GM18870 (cell line): ENCODE data around the gene PRDM15.

Experiments
- ATAC-seq: cut with Tn5 transposase; IDR thresholded peaks from one replicate; pipeline ENCODE4 v1.9.1; 2021; ENCODE audit warnings: moderate library complexity; ENCODE audit not compliant: unreplicated experiment

PRDM15 gene

DNA sequence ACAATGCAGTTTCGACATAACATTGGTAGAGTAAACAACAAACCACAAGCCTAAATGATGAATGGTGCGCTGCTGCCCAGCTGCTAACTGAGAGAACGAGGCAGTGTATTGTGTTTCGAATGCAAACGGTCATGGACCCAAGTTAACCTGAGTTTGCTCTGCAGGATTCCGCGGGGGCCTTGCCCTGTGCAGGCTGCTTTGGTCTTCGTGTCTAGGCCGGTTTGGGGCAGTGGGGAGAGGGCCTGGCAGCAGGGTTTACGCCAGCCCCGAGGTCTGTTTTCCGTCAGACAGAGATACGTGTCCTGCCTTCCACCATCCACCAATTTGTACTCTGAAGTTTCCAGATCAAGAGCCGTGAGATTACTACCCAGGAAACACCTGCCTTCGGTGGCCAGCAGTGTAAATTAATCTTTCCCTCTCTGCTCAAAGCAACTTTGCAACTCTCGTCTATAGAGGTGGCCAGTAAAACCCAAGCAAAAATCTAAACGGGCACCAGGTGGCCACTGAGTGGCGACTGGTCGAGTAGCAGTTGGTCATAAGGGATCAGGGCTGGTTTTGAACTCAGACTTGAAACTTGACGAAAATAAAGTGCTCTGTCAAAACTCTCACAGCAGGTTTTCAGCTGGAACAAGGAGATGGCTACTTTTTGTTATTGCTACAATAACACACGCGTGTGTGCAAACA is 6.3 kb upstream of the PRDM15 start:
- no peak for ATAC-seq

DNA sequence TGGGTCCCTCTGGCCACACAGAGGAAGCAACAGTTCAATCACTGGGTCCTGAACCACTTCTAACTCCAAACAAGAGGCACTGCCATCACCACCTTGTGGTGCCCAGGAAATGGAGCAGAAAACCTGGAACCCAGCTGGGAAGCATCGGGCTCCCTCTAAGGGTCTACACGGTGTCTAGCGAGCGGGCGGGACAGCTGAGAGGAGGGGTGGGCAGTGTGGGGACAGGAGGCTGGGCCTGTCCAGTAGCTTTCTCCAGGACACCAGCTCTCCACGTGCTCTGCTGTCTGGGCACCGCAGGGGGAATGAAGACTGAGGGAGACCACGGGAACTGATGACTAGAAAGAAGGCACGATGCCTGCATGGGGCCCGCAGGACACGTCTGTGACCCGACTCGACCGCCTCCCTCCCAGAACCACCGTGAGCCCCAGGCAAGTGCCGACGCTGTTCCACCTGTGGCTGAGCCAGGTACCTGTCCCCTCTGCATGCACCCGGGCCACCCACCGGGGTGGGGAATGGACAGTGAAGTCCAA is 5.4 kb upstream of the PRDM15 start:
- ATAC-seq: no peak

DNA sequence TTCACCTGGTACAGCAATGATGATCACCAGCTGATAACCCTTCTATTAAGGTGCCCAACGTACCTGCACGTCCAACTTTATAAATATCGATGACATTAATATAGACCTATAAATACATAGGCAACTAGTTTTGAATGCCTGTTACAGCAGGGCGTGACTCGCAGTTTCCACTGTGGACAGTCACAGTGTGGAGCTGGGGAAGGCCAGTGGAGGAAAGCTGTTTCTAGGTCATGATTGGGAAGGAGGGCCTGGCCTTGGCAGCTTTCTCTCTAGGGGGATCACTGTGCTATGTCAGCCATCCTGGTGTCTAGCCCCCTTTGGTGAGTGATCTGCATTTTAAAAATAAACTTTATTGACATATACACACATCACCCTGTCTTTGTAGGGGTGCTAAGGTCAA is 4.4 kb upstream of the PRDM15 start:
- ATAC-seq: no peak

DNA sequence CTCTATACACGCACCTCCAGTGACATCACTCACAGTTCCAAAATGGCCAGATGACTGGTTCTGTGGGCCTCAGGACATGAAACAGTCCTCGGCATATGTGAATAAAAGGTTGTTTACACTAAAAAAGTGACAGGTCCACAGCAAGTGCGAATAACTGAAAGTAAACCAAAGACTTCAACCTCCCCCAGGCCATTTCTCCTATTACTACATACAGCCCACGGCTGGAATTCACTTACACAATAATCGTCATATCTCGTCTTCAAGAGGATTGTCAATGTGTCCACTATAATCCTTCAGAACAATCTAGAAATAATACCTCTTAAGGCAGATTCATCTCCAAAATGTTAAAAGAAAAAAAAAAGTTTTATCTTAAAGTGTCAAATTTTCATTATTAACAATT is 1.9 kb upstream of the PRDM15 start:
- ATAC-seq: no peak

DNA sequence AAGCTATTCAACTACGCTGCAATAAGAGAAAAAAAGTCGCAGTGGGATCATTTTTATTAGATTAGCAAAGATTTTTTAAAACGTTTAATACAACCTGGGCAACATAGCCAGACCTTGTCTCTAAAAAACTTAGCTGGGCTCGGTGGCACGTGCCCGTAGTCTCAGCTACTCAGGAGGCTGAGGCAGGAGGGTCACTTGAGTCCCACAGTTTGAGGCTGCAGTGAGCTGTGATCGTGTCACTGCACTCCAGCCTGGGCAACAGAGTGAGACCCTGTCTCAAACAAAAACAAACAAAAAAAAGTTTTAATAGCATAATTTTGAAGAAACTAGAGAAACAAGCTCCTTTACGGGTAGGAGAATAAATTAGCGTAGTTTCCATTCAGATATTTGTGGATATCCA is 1.0 kb upstream of the PRDM15 start:
- ATAC-seq: no peak

DNA sequence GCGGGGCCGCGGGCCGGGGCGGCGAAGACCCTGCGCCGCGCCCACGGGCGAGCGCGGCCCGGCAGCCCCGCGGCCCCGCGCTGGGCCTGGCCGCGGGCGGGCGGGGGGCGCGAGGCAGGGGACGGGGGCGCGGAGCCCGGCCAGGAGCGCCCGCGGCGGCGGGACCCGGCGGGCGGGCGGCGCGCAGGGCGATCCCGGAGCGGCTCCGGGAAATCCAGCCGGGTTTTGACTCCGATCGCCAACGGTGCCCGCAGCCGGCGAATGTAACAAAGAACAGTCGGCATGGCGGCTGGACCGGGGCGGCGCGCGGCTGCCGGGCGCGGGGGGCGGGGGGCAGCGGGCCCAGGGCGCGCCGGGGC is 334 bp downstream of the PRDM15 start:
- ATAC-seq: peak; percentile 46

DNA sequence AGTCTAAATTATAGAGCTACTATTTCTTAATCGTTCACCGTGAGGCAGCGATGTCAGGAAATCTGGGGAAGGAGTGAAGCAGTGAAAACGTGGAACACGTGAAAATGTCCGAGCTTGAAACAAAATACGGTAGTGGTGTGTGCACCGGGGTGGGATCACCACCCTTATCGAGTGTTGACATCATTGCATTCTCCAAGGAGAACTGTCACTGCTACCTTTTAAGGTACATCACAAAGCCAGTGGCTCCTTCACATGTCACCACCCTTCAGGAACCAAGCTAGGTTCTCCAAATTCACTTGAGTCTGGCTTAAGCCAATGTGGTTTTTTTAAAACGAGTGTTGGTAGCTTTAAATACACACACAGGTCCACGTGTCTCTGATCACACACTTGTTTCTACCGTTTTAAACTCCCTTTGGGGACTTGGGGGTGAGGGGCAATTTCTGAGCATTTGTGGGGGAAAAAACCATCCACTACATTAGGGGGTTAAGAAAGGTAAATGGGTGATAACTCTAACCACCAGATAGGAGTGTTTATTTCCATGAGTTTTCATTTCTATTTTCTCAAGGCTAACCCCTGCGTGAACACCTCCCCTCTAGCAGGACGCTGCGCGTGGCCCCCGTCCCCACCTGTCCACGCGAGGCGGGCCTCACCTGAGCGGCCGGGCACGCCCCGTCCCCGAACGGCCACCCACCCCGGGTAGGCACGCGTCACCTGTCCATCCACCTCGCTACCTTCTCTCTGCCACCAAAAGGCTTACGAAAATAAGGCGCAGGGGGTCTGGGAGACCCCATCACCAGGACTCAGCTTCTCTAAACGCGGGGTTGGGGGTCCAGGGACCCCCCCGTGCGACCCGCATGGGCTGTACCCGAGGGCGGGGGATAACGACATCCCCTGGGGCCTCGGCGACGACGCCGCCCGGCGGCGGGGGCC is 978 bp downstream of the PRDM15 start:
- no peak for ATAC-seq

DNA sequence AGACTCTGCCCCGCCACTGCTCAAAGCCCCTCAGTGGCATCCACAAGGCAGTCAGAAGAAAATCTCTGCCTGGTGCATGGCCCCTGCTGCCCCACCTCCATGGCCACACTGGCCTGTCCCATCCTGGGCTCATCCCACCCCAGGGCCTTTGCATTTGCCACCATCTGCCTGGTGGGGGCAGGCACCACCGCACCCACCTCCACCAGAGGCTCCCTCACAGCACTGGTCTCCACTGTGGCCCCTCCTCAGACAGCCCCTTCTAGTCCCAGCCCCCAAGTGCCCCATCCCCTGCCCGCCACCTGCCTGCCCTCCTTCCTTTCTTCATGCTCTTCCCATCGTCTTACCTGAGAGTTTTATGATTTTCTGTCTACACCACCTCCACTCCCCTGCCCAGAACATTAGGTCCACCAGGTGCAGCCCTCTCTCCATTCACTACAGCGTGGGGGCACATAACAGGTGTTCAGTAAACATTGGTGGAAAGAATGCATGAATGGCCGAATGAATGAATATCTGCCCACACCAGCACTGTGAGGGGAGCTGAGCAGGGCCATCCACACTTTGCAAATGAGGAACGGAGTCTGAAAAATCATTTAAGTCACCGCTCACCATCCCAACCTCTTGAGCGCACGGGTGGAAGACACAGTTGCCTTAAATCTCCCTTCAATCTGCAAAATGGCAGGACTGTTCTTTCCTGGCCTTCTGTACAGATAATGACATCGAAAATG is 2.1 kb downstream of the PRDM15 start:
- no peak for ATAC-seq

DNA sequence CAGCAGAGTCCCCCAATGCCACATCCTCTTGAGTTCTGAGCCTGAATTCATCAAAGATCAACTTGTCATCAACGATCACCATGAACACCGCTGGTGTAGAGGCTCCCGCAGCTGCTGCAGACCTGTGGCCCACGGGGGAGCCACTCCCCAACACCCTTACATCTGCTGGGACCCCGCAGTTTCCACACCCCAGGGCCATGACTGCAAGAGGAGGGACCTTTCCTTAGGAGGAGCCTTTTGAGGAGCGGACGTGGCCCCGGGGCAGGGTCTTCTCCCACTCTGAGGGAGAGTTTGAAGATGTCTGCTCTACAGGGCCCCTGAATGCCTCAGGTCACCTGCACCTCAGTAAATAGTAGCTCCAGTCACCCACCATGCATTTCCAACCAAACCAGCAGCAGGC is 2.7 kb downstream of the PRDM15 start:
- no peak for ATAC-seq

DNA sequence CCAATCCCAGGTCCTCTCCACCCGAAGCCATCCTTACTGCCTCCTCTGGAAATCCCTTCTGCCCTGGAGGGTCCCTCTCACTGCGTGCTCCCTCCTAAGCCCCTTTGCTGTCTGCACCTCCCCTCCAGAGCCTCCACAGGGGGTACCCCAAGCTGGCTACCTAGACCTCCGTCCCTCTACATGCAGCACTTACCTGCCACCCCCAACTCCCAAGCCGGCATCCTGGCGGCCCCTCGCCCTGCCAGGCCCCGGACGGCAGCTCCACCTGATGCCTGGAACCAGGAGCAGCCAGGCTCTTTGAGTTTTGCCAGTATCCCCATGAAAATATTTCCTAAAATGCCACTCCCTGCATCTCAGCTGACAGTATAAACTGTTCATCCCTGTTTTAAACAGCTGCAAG is 4.1 kb downstream of the PRDM15 start:
- no peak for ATAC-seq

DNA sequence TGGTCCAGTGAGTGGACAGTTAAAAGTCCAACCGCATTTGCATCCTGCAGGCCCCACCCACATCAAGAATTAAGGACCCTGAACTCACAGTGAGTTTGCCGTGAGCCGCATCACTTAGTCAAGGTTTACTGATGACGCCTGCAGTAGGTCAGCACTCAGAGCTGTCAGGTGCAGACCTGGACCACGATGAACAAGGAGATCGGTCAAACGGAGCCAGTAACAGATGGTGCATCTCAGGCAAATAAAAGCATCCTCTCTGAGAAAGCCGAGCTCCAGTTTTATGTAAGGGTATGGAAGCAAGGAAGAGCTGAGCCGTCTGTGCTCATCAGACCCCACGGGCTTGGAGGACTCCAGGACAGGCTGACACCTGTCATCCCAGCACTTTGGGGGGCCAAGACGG is 4.5 kb downstream of the PRDM15 start:
- no peak for ATAC-seq

DNA sequence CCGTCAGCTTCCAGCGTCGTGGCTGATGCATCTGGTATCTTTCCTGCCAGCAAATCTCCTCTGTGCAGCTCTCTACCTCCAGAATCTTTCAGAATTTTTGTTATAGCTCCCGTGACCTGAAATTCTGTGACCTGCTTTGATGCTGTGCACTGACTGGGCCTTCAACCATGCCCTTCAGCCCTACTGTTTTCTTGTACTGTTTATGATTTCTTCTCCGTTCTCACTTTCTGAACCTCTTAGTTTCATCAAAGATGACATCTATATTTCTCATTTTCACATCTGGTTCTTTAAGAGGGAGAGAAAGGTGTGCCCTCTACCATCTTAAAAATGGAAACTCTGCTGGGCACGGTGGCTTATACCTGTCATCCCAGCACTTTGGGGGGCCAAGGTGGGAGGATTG is 5.7 kb downstream of the PRDM15 start:
- no peak for ATAC-seq

DNA sequence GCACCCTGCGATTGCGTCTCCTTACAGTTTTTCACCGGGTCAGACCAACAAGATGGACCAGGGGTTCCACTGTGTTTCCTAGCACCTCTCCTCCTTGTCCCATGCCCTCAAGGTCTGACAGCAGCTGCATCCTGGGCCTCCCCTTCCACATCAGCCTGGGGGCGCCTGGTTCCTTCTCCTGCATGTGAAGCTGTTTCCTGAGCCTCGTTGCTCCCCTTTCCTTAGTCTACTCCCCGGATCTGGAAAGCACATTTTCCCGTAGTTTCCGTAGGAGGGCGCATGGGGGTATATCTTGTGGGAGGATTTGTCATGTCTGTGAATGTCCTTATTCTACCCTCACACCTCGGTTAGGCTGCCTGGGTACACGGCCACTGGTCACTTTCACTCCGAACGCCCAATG is 6.1 kb downstream of the PRDM15 start:
- no peak for ATAC-seq

DNA sequence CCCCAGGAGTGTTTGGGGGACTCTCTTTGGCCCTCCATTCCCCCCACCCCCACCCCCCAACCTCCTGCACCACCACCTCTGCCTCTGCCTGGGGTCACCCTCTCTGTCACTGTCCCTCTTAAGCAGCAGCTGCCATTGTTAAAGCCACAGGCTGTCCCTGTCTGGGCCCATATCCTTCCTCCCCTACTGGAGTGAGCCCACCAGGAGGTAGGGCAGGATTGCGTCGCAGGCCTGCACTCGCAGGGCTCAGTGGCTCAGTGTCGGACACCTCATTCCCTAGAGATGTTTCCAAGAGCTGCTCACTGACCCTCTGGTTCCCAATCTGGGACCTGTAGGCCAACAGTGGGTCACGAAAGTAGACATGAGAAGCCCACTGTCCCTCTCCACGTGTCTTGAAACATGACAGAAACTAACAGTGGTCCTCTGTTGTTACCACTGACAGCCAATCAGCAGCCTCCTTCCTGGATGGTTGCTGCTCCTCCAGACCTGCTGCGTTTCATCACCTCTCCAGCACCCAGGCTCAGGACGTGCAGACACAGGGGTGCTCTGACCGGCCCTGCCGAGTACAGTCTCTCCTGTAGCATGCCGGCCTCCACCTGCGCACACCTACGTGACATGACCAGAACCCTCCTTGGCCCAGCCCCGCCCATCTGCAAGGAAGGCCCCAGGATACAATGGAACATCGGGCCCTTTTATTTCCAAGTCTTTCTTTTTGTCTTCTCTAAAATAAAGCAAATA is 7.7 kb downstream of the PRDM15 start:
- ATAC-seq: no peak

DNA sequence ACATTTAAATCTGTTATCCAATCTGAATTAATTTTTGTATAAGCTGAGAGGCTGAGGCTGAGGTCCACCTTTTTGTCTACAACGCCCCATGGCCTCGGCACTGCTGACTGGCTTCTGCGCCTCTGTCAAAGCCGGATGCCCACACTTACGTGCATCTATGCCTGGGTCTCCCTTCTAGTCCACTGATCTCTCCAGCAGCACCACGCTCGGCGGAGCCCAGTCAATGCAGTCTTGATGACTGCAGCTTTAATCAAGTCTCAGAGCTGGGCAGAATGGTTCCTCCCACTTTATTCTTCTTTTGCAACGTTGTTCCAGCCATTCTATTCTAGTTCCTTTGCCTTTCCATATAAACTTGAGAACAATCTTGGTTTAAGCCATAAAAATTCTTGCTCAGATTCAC is 9.4 kb downstream of the PRDM15 start:
- no peak for ATAC-seq

DNA sequence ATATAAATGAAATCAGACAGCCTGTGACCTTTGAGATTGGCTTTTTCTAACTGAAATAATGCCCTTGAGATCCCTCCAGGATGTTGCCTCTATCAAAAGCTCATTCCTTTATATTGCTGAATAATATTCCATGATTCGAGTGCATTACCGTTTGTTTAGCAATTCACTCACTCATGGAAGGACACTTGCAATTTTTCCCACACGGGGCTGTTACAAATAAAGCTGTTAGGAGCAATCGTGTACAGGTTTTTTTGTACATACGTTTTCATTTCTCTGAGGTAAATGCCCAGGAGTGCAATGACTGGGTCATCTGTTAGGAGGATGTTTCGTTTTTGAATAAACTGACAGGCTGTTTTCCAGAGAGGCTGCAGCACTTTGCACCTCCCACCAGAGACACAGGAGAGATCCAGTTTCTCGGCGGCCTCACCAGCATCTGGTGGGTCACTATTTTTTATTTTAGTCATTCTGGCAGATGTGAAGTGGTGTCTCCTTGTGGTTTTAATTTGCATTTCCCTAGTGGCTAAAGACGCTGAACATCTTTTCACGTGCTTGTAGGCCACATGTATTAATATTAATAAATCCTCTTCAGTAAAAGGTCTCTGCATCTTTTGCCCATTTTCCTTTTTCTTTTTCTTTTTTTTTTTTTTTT is 11.0 kb downstream of the PRDM15 start:
- peak; percentile 52 for ATAC-seq

DNA sequence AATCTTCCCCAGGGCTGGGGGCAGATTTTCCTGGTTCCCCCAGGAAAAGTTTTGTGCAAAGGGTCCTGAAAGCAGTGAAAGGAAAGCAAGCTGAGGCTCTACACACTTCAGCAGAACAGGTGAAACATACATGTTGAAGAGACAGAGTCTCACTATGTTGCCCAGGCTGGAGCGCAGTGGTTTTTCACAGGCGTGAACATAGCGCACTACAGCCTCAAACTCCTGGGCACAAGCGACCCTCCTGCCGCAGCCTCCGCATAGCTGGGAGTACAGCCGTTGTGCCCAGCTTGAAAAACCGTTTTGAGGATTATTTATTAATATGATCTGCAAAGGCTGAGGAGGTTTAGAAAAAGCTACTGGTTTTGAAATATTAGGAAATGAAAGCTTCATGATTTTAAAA is 11.8 kb downstream of the PRDM15 start:
- no peak for ATAC-seq

DNA sequence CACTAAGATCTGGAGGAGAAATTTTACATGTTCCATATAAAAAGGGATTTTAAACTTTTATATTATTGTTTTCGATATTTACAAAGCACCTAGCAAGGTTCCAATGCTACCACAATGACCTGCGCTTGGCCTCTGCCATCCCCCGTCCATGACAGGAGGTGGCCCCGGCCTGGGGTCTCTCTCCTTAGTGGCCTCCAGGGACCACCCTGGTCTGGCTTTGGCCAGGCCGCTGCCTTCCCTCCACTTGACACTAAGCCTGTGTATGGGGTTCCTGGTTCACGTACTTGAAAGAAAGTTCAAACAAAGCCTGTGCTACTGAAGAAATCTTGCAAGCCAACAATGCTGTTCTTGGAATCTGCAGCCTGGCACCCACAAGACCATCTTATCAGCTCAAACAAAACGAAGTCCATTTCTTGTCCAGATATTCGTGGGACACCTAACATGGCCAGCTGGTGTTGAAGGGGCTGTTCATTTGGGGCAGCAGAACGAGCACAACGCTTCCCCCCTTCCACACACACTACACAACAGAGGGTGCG is 12.8 kb downstream of the PRDM15 start:
- no peak for ATAC-seq

DNA sequence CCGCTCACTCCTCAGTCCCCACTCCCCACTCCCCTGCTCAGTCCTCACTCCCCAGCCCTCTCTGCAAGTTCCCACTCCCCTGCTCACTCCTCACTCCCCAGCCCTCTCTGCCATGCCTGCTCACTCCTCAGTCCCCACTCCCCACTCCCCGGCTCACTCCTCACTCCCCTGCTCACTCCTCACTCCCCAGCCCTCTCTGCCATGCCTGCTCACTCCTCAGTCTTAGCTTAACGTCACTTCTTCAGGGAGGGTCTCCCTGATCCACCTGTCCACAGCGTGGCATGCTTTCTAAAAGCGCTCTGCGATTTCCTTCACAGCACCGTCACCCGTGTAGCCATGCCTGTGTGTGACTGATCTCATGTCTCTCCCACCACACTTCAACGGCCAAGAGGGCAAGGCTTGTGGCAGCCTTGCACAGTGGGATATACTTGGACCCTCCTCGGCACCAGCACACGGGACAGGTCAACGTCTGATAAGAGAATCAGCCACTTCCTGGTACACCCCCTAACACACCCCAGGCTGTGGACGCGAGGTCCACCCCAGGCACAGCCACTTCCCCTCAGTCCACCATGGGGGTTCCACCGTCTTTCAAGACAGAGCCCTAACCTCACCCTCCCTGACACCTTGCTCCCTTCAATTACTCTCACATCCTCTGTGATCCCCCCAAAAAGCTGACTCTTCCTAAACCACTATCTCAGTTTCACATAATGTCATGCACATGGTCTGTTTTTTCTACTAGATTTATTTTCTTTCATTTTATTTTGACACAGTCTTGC is 14.0 kb downstream of the PRDM15 start:
- peak; percentile 49 for ATAC-seq
